Stimulated activated CD8-positive, alpha-beta memory T cell treated with anti-CD3 and anti-CD28 coated beads, Interleukin-15, amount 100 ng/mL, for 1 hour (primary cell): ENCODE results near the gene RBM43.

Experiments used
- DNase-seq: peaks from one replicate; pipeline ENCODE4 v3.0.0-alpha.2; 2020; ENCODE audit warnings: low read depth

Gene RBM43

GRCh38 chr2:151217343-151217742 is 44.3 kb downstream of the RBM43 start:
- no peak for DNase-seq

- no peak for DNase-seq
These were observed 54.6 kb downstream of the RBM43 start for GRCh38 chr2:151207100-151207499.

- DNase-seq = no peak
These were observed 55.2 kb downstream of the RBM43 start for GRCh38 chr2:151206446-151206968.

- no peak for DNase-seq
These were observed 56.1 kb downstream of the RBM43 start for GRCh38 chr2:151205571-151205970.

GRCh38 chr2:151204756-151205155 is 56.9 kb downstream of the RBM43 start:
- no peak for DNase-seq

- no peak for DNase-seq
These were observed 60.8 kb downstream of the RBM43 start for GRCh38 chr2:151200844-151201243.

- DNase-seq = no peak
These were observed 61.4 kb downstream of the RBM43 start for GRCh38 chr2:151200277-151200676.

- no peak for DNase-seq
These were observed 63.0 kb downstream of the RBM43 start for GRCh38 chr2:151198645-151199044.
